ENCODE data around the gene ARHGEF4. TPM values are rescaled to one million over a fixed set of nuclear protein-coding genes. Genes with fewer than 3 reads are reported as not detected.

ARHGEF4 gene
- total and polyA plus RNA-seq, 2 experiments from 2014 or later: 4.6 to 16.6 TPM

- H2AFZ ChIP-seq: no peak overlapping the region
- TF ChIP-seq CREB1 (CRISPR knock-in tag; IDR thresholded peaks at IDR 0.05; ENCODE audit: low read depth) (no peak), CTCF (conservative IDR thresholded peaks at IDR 0.05; ENCODE audit: low read depth in 2 of 2) (no peak), REST (IDR thresholded peaks at IDR 0.05; ENCODE audit: unreplicated experiment) (no peak), STAT1 (IDR thresholded peaks at IDR 0.05; ENCODE audit: unreplicated experiment) (no peak)
- Mint-ChIP-seq H3K36me3 (ENCODE audit: low read depth) (no peaks in the 10 kb centered on the region), H3K27me3 (ENCODE audit: insufficient read depth, low read depth, poor library complexity) (peaks cover 5% of the 10 kb centered on the region), H3K27ac (no peak overlapping the region), H3K4me3 (no peak overlapping the region), H3K9me3 (no peaks in the 10 kb centered on the region; the same call in 1 of the 3 replicates), H3K4me1 (peaks cover 6% of the 10 kb centered on the region; the same call in 1 of the 3 replicates)
- H3K27ac ChIP-seq (ENCODE audit: low read depth): no peak overlapping the region
- no peaks in the 10 kb centered on the region for H3K27me3 ChIP-seq (ENCODE audit: insufficient read depth)
- H3K4me1 ChIP-seq (ENCODE audit: insufficient read depth): no peaks in the 10 kb centered on the region
- H3K79me2 ChIP-seq (replicated peaks; ENCODE audit: insufficient read depth): no peaks in the 10 kb centered on the region
- no peaks in the 10 kb centered on the region for H3K9me2 ChIP-seq (ENCODE audit: insufficient read depth)
- no peak for ATAC-seq
- DNase-seq (ENCODE audit: low spot score): no peak
- no peaks in the 10 kb centered on the region; the same call in 1 of the 2 replicates for H4K20me1 ChIP-seq (replicated peaks; ENCODE audit: insufficient read depth)
- H3F3A ChIP-seq (replicated peaks; ENCODE audit: low read depth): no peaks in the 10 kb centered on the region
- no peak overlapping the region for H3K4me3 ChIP-seq
- H3K4me2 ChIP-seq: no peak overlapping the region
- H3K36me3 ChIP-seq (ENCODE audit: insufficient read depth): no peaks in the 10 kb centered on the region
Observed at GRCh38 chr2:130813722-130814121, 23.0 kb upstream of the ARHGEF4 start.

GRCh38 chr2:130814931-130815680 lies 21.6 kb upstream of the ARHGEF4 start:
- Histone ChIP-seq H3K36me3 (ENCODE audit: insufficient read depth) (no peaks in the 10 kb centered on the region), H3K4me3 (no peak overlapping the region), H3K79me2 (replicated peaks; ENCODE audit: insufficient read depth) (no peaks in the 10 kb centered on the region), H2AFZ (no peak overlapping the region), H3K27ac (ENCODE audit: low read depth) (no peak overlapping the region), H4K20me1 (replicated peaks; ENCODE audit: insufficient read depth) (no peaks in the 10 kb centered on the region; the same call in 1 of the 2 replicates), H3K27me3 (ENCODE audit: insufficient read depth) (no peaks in the 10 kb centered on the region), H3K9me2 (ENCODE audit: insufficient read depth) (no peaks in the 10 kb centered on the region), H3F3A (replicated peaks; ENCODE audit: low read depth) (no peaks in the 10 kb centered on the region), H3K4me2 (no peak overlapping the region), H3K4me1 (ENCODE audit: insufficient read depth) (peaks cover 9% of the 10 kb centered on the region; the same call in 1 of the 2 replicates)
- ATAC-seq: no peak
- Mint-ChIP-seq H3K36me3 (ENCODE audit: low read depth) (no peaks in the 10 kb centered on the region), H3K27ac (no peak overlapping the region), H3K4me3 (no peak overlapping the region), H3K4me1 (peaks cover 13% of the 10 kb centered on the region), H3K27me3 (ENCODE audit: insufficient read depth, low read depth, poor library complexity) (peaks cover 7% of the 10 kb centered on the region), H3K9me3 (no peaks in the 10 kb centered on the region; the same call in 2 of the 3 replicates)
- DNase-seq (ENCODE audit: low spot score): no peak
- TF ChIP-seq NANOG (IDR thresholded peaks at IDR 0.05; ENCODE audit: borderline replicate concordance): no peak
- no peak for TF ChIP-seq ETS1 (IDR thresholded peaks at IDR 0.05)
- no peak for TF ChIP-seq EZH2 (IDR thresholded peaks at IDR 0.05; ENCODE audit: low read depth, unreplicated experiment)
- no peak for TF ChIP-seq ZNF114 (CRISPR knock-in tag; IDR thresholded peaks at IDR 0.05)
- TF ChIP-seq STAT1 (IDR thresholded peaks at IDR 0.05; ENCODE audit: unreplicated experiment): no peak
- no peak for TF ChIP-seq JUNB (IDR thresholded peaks at IDR 0.05; ENCODE audit: unreplicated experiment)
- TF ChIP-seq REST (IDR thresholded peaks at IDR 0.05; ENCODE audit: unreplicated experiment): no peak
- no peak for TF ChIP-seq EZH2phosphoT487 (IDR thresholded peaks at IDR 0.05; ENCODE audit: unreplicated experiment)
- no peak for TF ChIP-seq POLR2AphosphoS5 (IDR thresholded peaks at IDR 0.05; ENCODE audit: low read depth)

All from GM23338 (cell line).